HepG2 (cell line): Measurements from ENCODE around the gene HK2. TPM values are rescaled to one million over a fixed set of nuclear protein-coding genes. Genes with fewer than 3 reads are reported as not detected.

Source experiments
- ATAC-seq: fragments of 200-7000 bp; cut with Tn5 transposase; 3 replicates; pipeline ENCODE4 v1.9.1; 2020; ENCODE audit warnings: mild to moderate bottlenecking, moderate library complexity
- BruUV-seq: library from RNA; stranded (reverse); fragments of 400-500 nt; replicated peaks from 2 replicates; lab custom pipeline; 2021; lab: Mats Ljungman, UMichigan
- CTCF ChIA-PET: fragments of 300-600 bp; formaldehyde crosslinking; extraction: SDS; loops from one replicate; lab custom pipeline; 2021; ENCODE audit warnings: low total read pairs, inconsistent platforms, low intra/inter-chr PET ratio; lab: Yijun Ruan, JAX
- POLR2A ChIA-PET: fragments of 350-600 bp; sonication (Branson Sonifier 250); formaldehyde crosslinking; loops from one replicate; lab custom pipeline; 2020; ENCODE audit warnings: antibody characterized with exemption, inconsistent platforms; lab: Yijun Ruan, JAX
- DNase-seq: peaks from one replicate; pipeline ENCODE4 v3.0.0-alpha.2; 2015; ENCODE audit warnings: low spot score
- FAIRE-seq: peaks from 3 replicates; lab custom pipeline; 2011; peaks lifted over from hg19 to GRCh38; lab: Jason Lieb, UNC
- H2AFZ ChIP-seq: one replicate; pipeline ENCODE4 v1.6.1; 2011; ENCODE audit warnings: low read length, inconsistent platforms
- H3K27ac ChIP-seq: fragments of 300-600 bp; 3 replicates; pipeline ENCODE4 v1.8.0; 2011; ENCODE audit warnings: mixed run types, mild to moderate bottlenecking, mixed read lengths, low read length, inconsistent platforms; ENCODE audit not compliant: insufficient read depth; ENCODE audit errors: extremely low read length
- H3K27me3 ChIP-seq, 2 experiments: fragments of 200-600 bp in 1 of 2; 2 replicates in 1 of 2; 3 replicates in 1 of 2; pipeline versions ENCODE4 v1.6.0 to v1.8.0; 2011; ENCODE audit warnings: low read length in 2 of 2, mild to moderate bottlenecking in 2 of 2, moderate library complexity in 2 of 2, inconsistent platforms in 1 of 2; ENCODE audit not compliant: insufficient read depth in 2 of 2, control insufficient read depth in 1 of 2
- H3K36me3 ChIP-seq, 2 experiments: fragments of 200-600 bp in 1 of 2; replicated peaks in 1 of 2; 2 replicates in 1 of 2; 3 replicates in 1 of 2; pipeline versions ENCODE4 v1.5.1 to v1.8.0; 2011; ENCODE audit warnings: low read length in 2 of 2, inconsistent platforms in 1 of 2; ENCODE audit not compliant: insufficient read depth in 2 of 2, control insufficient read depth in 1 of 2
- H3K4me1 ChIP-seq: 2 replicates; pipeline ENCODE4 v1.5.1; 2012; ENCODE audit warnings: low read length, inconsistent platforms; ENCODE audit not compliant: insufficient read depth
- H3K4me2 ChIP-seq: 2 replicates; pipeline ENCODE4 v1.6.0; 2011; ENCODE audit warnings: low read depth, low read length, inconsistent platforms
- H3K4me3 ChIP-seq, 3 experiments: fragments of 200-600 bp in 1 of 3; sonication (generic), shearing (Covaris generic) in 1 of 3; replicated peaks in 1 of 3; 2 replicates each; pipeline ENCODE4 v1.5.1; 2011 to 2016; ENCODE audit warnings: low read length in 3 of 3, inconsistent platforms in 2 of 3, low read depth in 2 of 3, mild to moderate bottlenecking in 2 of 3, control low read depth in 1 of 3, mixed read lengths in 1 of 3; ENCODE audit not compliant: insufficient read depth in 1 of 3
- H3K79me2 ChIP-seq: one replicate; pipeline ENCODE4 v1.6.1; 2011; ENCODE audit warnings: low read length, inconsistent platforms; ENCODE audit not compliant: insufficient read depth
- H3K9ac ChIP-seq: 2 replicates; pipeline ENCODE4 v1.6.0; 2011; ENCODE audit warnings: mild to moderate bottlenecking, low read depth, low read length, inconsistent platforms; ENCODE audit not compliant: insufficient read depth
- H3K9me3 ChIP-seq: 2 replicates; pipeline ENCODE4 v1.5.1; 2012; ENCODE audit warnings: mild to moderate bottlenecking, low read length
- H4K20me1 ChIP-seq: 2 replicates; pipeline ENCODE4 v1.6.0; 2011; ENCODE audit warnings: inconsistent platforms, mild to moderate bottlenecking, low read length, moderate library complexity; ENCODE audit not compliant: insufficient read depth
- CC2D1A ChIP-seq: sonication (generic); formaldehyde crosslinking; IDR thresholded peaks from 2 replicates; pipeline ENCODE4 v1.8.1; 2023; ENCODE audit warnings: mild to moderate bottlenecking, missing genetic modification reagents
- ELF1 ChIP-seq: sonication (generic); formaldehyde crosslinking; IDR thresholded peaks from 2 replicates; pipeline ENCODE4 v1.4.0; 2020; ENCODE audit warnings: missing genetic modification reagents
- GABPB1 ChIP-seq: IDR thresholded peaks from 2 replicates; pipeline ENCODE4 v1.6.1; 2016; ENCODE audit warnings: mild to moderate bottlenecking, missing genetic modification reagents, moderate library complexity, missing compliant biosample characterization
- GFI1 ChIP-seq: sonication (generic); formaldehyde crosslinking; IDR thresholded peaks from 2 replicates; pipeline ENCODE4 v1.5.0; 2020; ENCODE audit warnings: missing genetic modification reagents, mild to moderate bottlenecking, borderline replicate concordance
- GMEB1 ChIP-seq: sonication (generic); formaldehyde crosslinking; IDR thresholded peaks from 2 replicates; pipeline ENCODE4 v1.5.1; 2020; ENCODE audit warnings: missing genetic modification reagents, mild to moderate bottlenecking, borderline replicate concordance
- MXD3 ChIP-seq: IDR thresholded peaks from 2 replicates; pipeline ENCODE4 v1.6.1; 2016; ENCODE audit warnings: mild to moderate bottlenecking, missing biosample characterization, missing genetic modification reagents
- NR3C1 ChIP-seq: sonication (generic); formaldehyde crosslinking; IDR thresholded peaks from 2 replicates; pipeline ENCODE4 v1.4.0; 2020; ENCODE audit warnings: missing genetic modification reagents
- SRSF4 ChIP-seq: fragments of 200-400 bp; formaldehyde crosslinking; IDR thresholded peaks from one replicate; pipeline ENCODE4 v1.6.1; 2018; ENCODE audit warnings: mild to moderate bottlenecking, low read depth, low read length, moderate library complexity; ENCODE audit not compliant: poor library complexity, severe bottlenecking
- TBX3 ChIP-seq: fragments of 450-650 bp; IDR thresholded peaks from 2 replicates; pipeline ENCODE4 v1.6.1; 2017; ENCODE audit warnings: antibody characterized with exemption, mild to moderate bottlenecking, inconsistent platforms, borderline replicate concordance
- TFE3 ChIP-seq: IDR thresholded peaks from 2 replicates; pipeline ENCODE4 v1.6.1; 2016
- ZNF253 ChIP-seq: sonication (generic); formaldehyde crosslinking; IDR thresholded peaks from 2 replicates; pipeline ENCODE4 v1.8.0; 2022; ENCODE audit warnings: mild to moderate bottlenecking, missing genetic modification reagents, borderline replicate concordance
- ZNF737 ChIP-seq: sonication (generic); formaldehyde crosslinking; IDR thresholded peaks from 2 replicates; pipeline ENCODE4 v1.5.0; 2020; ENCODE audit warnings: missing genetic modification reagents, mild to moderate bottlenecking, borderline replicate concordance
- ZNF790 ChIP-seq: sonication (generic); formaldehyde crosslinking; IDR thresholded peaks from 2 replicates; pipeline ENCODE4 v1.8.0; 2022; ENCODE audit warnings: missing genetic modification reagents, mild to moderate bottlenecking, borderline replicate concordance
- WGBS: methylation state at CpG from one replicate; pipeline ENCODE4 v1.1.6; 2017; ENCODE audit warnings: low lambda C conversion rate; 5-methylcytosine and 5-hydroxymethylcytosine counted together
- in situ Hi-C: cut with HindIII; loops from 2 replicates; pipeline ENCODE4 v1.10.0; 2017; ENCODE audit warnings: low pct_unique_long_range_greater_than_20kb; ENCODE audit not compliant: extremely low pct_ligation_motif_present
- intact Hi-C: fragments of 100-400 bp; cut with micrococcal nuclease; formaldehyde crosslinking; loops from one replicate; pipeline ENCODE4 v1.10.0; 2022; ENCODE audit not compliant: unreplicated experiment
- polyA plus RNA-seq, 8 experiments: library from polyadenylated mRNA; depleted of rRNA in 3 of 8; stranded (reverse) in 7 of 8; unstranded in 1 of 8; fragments of >200 nt; fragmentation: Illumina TruSeq in 4 of 8; extraction: Trizol in 4 of 8; gene quantifications; 2 replicates each; pipeline versions ENCODE4 v1.2.1 to v1.2.3, GENCODE V29; 2011 to 2016; ENCODE audit warnings: low read depth in 4 of 8, missing spikeins in 1 of 8, mixed read lengths in 1 of 8; ENCODE audit not compliant: insufficient read depth in 1 of 8
- total RNA-seq, 5 experiments: library from RNA; depleted of rRNA; stranded (reverse); fragments of >200 nt; fragmentation: Illumina TruSeq; extraction: Trizol; gene quantifications; 2 replicates each; pipeline ENCODE4 v1.2.3, GENCODE V29; 2016; ENCODE audit warnings: low read depth in 1 of 5

Gene HK2
- total and polyA plus RNA-seq, 2 of the 13 experiments (the other 11 are each of a cell fraction or from before 2014, with no cell fraction given), result 13.2 to 101 TPM

GRCh38 chr2:74930811-74931486 lies 97.0 kb downstream of the HK2 start:
- no peak overlapping the region for H2AFZ ChIP-seq
- H3K27me3 ChIP-seq, result no peaks in the 10 kb centered on the region
- no peak overlapping the region for H3K9ac ChIP-seq
- POLR2A ChIA-PET, result no interaction called here
- in situ Hi-C loops, result no loop called here
- intact Hi-C loops, result no loop called here
- 95% methylated on average over 8 of the region's 8 CpGs for WGBS
- TF ChIP-seq NR3C1 (CRISPR knock-in tag) (no peak), ELF1 (CRISPR knock-in tag) (no peak), TBX3 (no peak), GFI1 (CRISPR knock-in tag) (no peak), GABPB1 (CRISPR knock-in tag) (no peak), MXD3 (CRISPR knock-in tag) (no peak), SRSF4 (no peak), TFE3 (CRISPR knock-in tag) (no peak), ZNF253 (no peak), CC2D1A (CRISPR knock-in tag) (no peak), ZNF790 (CRISPR knock-in tag) (no peak), GMEB1 (no peak), ZNF737 (CRISPR knock-in tag) (no peak)
- ATAC-seq, result no peak
- H3K27ac ChIP-seq, result no peak overlapping the region
- H3K36me3 ChIP-seq, result peaks cover 19 to 42% of the 10 kb centered on the region in 2 experiments
- no peaks in the 10 kb centered on the region for H4K20me1 ChIP-seq
- peak; percentile 12 for FAIRE-seq
- H3K4me1 ChIP-seq, result peaks cover 12% of the 10 kb centered on the region
- no peaks in the 10 kb centered on the region for H3K9me3 ChIP-seq
- DNase-seq, result no peak
- no peak overlapping the region for H3K4me3 ChIP-seq
- CTCF ChIA-PET, result no interaction called here
- peaks cover 3% of the 10 kb centered on the region for H3K79me2 ChIP-seq
- no TSS peak for BruUV-seq
- H3K4me2 ChIP-seq, result no peak overlapping the region
